DND-41 (cell line): Measurements from ENCODE around the gene LRRC59.

Source experiments
- ATAC-seq: fragments of 200-7000 bp; cut with Tn5 transposase; 3 replicates; pipeline ENCODE4 v1.9.1; 2021; ENCODE audit warnings: low read depth; ENCODE audit not compliant: insufficient read depth
- DNase-seq: peaks from one replicate; pipeline ENCODE4 v3.0.0-alpha.2; 2020
- H2AFZ ChIP-seq: 2 replicates; pipeline ENCODE4 v1.6.0; 2012; ENCODE audit warnings: low read depth, low read length
- H3K27ac ChIP-seq: 2 replicates; pipeline ENCODE4 v1.5.1; 2012; ENCODE audit warnings: low read length, inconsistent platforms
- H3K27me3 ChIP-seq: fragments of 200-600 bp; sonication (generic); 2 replicates; pipeline ENCODE4 v1.6.0; 2012; ENCODE audit warnings: low read length, mild to moderate bottlenecking, inconsistent platforms; ENCODE audit not compliant: insufficient read depth, poor library complexity
- H3K36me3 ChIP-seq: 2 replicates; pipeline ENCODE4 v1.5.1; 2012; ENCODE audit warnings: low read length, inconsistent platforms; ENCODE audit not compliant: insufficient read depth
- H3K4me1 ChIP-seq: 2 replicates; pipeline ENCODE4 v1.5.1; 2012; ENCODE audit warnings: mild to moderate bottlenecking, low read length; ENCODE audit not compliant: insufficient read depth
- H3K4me2 ChIP-seq: 2 replicates; pipeline ENCODE4 v1.6.0; 2012; ENCODE audit warnings: mild to moderate bottlenecking, moderate library complexity, low read length, inconsistent platforms; ENCODE audit not compliant: insufficient read depth
- H3K4me3 ChIP-seq, 2 experiments: fragments of 200-600 bp in 1 of 2; shearing (Covaris generic) in 1 of 2; 2 replicates each; pipeline ENCODE4 v1.5.1; 2012 to 2016; ENCODE audit warnings: inconsistent platforms in 2 of 2, low read length in 2 of 2, mild to moderate bottlenecking in 2 of 2, low read depth in 1 of 2, moderate library complexity in 1 of 2
- H3K79me2 ChIP-seq: 2 replicates; pipeline ENCODE4 v1.6.0; 2012; ENCODE audit warnings: low read length, inconsistent platforms; ENCODE audit not compliant: insufficient read depth
- H3K9ac ChIP-seq: 2 replicates; pipeline ENCODE4 v1.6.0; 2012; ENCODE audit warnings: low read depth, mild to moderate bottlenecking, inconsistent platforms, low read length, moderate library complexity
- H3K9me3 ChIP-seq: 2 replicates; pipeline ENCODE4 v1.5.1; 2012; ENCODE audit warnings: low read length, moderate library complexity, mild to moderate bottlenecking, inconsistent platforms; ENCODE audit not compliant: insufficient read depth, severe bottlenecking
- H4K20me1 ChIP-seq: 2 replicates; pipeline ENCODE4 v1.6.0; 2012; ENCODE audit warnings: low read length; ENCODE audit not compliant: insufficient read depth
- CTCF ChIP-seq: IDR thresholded peaks from 2 replicates; pipeline ENCODE4 v1.5.1; 2012; ENCODE audit warnings: borderline replicate concordance, low read length, moderate library complexity, mild to moderate bottlenecking; ENCODE audit not compliant: poor library complexity, severe bottlenecking; ENCODE audit errors: extremely low read depth
- EZH2 ChIP-seq: IDR thresholded peaks from 3 replicates; pipeline ENCODE4 v1.6.1; 2012; ENCODE audit warnings: borderline replicate concordance, low read depth, mild to moderate bottlenecking, moderate library complexity, low read length, inconsistent platforms; ENCODE audit not compliant: severe bottlenecking

LRRC59 gene

GRCh38 chr17:50346313-50347116 is 50.8 kb downstream of the LRRC59 start:
- peak overlapping the region; percentile 90 for H3K9ac ChIP-seq
- DNase-seq: no peak

GRCh38 chr17:50345432-50346312 is 51.7 kb downstream of the LRRC59 start, which contains the start of gene XYLT2:
XYLT2 (plus strand) TSS chr17:50346126; CDS start chr17:50346141, 15 bp downstream.
- peak within 1 kb of the TSS; percentile 90 for H3K9ac ChIP-seq
- DNase-seq (peak; percentile 87), ATAC-seq (peak; percentile 84)
- H3K27ac ChIP-seq: peak within 1 kb of the TSS; percentile 91
- no peak for TF ChIP-seq CTCF
- no peak for TF ChIP-seq EZH2
- no peaks in the 10 kb centered on the region for H3K27me3 ChIP-seq
- peaks cover 24% of the 10 kb centered on the region for H3K4me1 ChIP-seq
- peak within 1 kb of the TSS; percentile 94 for H2AFZ ChIP-seq
- H3K4me3 ChIP-seq: peak within 1 kb of the TSS; percentile 63 to 90
- no peaks in the 10 kb centered on the region for H3K9me3 ChIP-seq
- peaks cover 11% of the 10 kb centered on the region; the same call in 1 of the 2 replicates for H4K20me1 ChIP-seq
- H3K4me2 ChIP-seq: peak within 1 kb of the TSS; percentile 99
- H3K36me3 ChIP-seq: no peaks in the 10 kb centered on the region; the same call in 1 of the 2 replicates
- peaks cover 38% of the 10 kb centered on the region for H3K79me2 ChIP-seq

More at GRCh38 chr17:50346313-50347116, 50.8 kb downstream of the LRRC59 start:
- no peak for TF ChIP-seq CTCF
- no peak for TF ChIP-seq EZH2
- Histone ChIP-seq H4K20me1 (peaks cover 16% of the 10 kb centered on the region; the same call in 1 of the 2 replicates), H3K4me2 (peak overlapping the region; percentile 99), H3K27ac (peak overlapping the region; percentile 91), H3K9me3 (no peaks in the 10 kb centered on the region), H3K4me1 (peaks cover 24% of the 10 kb centered on the region), H3K27me3 (no peaks in the 10 kb centered on the region), H3K36me3 (no peaks in the 10 kb centered on the region; the same call in 1 of the 2 replicates), H3K79me2 (peaks cover 43% of the 10 kb centered on the region), H2AFZ (peak overlapping the region; percentile 92), H3K4me3 (peak overlapping the region; percentile 63 to 90)
- peak; percentile 65 for ATAC-seq

GRCh38 chr17:50344731-50345365 is 52.5 kb downstream of the LRRC59 start:
- Histone ChIP-seq H3K27ac (no peak overlapping the region), H3K36me3 (no peaks in the 10 kb centered on the region; the same call in 1 of the 2 replicates), H4K20me1 (peaks cover 8% of the 10 kb centered on the region; the same call in 1 of the 2 replicates), H3K27me3 (no peaks in the 10 kb centered on the region), H3K4me3 (peak overlapping the region in 1 of 2 experiments; percentile 90; a peak in 1 of 4 replicates), H3K79me2 (peaks cover 34% of the 10 kb centered on the region), H3K4me2 (peak overlapping the region; percentile 99), H2AFZ (peak overlapping the region; percentile 94; the same call in 1 of the 2 replicates), H3K4me1 (peaks cover 24% of the 10 kb centered on the region), H3K9me3 (no peaks in the 10 kb centered on the region), H3K9ac (peak overlapping the region; percentile 90; the same call in 1 of the 2 replicates)
- TF ChIP-seq CTCF (no peak), EZH2 (no peak)
- ATAC-seq: no peak
- no peak for DNase-seq
